KG1 (cell line): ENCODE results near the gene TRIM72.
"Not testable (repeated sequence)": the region's sequence is repeated elsewhere in the genome, so short reads cannot be mapped to it uniquely, and the experiment has no call there.

ENCODE experiments used
- DNase-seq: peaks from one replicate; lab custom pipeline; 2025; lab: John Stamatoyannopoulos, UW

Gene TRIM72

GRCh38 chr16:31215287-31216162 lies 1.6 kb downstream of the TRIM72 start:
- DNase-seq = no peak

GRCh38 chr16:31216422-31217135 lies 2.7 kb downstream of the TRIM72 start, which contains the start of gene PYDC1:
TSS of gene PYDC1 (minus strand) at chr16:31217135. CDS start at chr16:31217028, 107 bp downstream.
- DNase-seq = no peak

GRCh38 chr16:31217136-31217530 lies 3.2 kb downstream of the TRIM72 start:
- DNase-seq = no peak

- DNase-seq = no peak
These were observed 5.3 kb downstream of the TRIM72 start for GRCh38 chr16:31219154-31219741.

GRCh38 chr16:31221357-31222160 lies 7.6 kb downstream of the TRIM72 start:
- DNase-seq = no peak

- DNase-seq = no peak
These were observed 9.1 kb downstream of the TRIM72 start for GRCh38 chr16:31223044-31223443.

- no peak for DNase-seq
These were observed 10.4 kb downstream of the TRIM72 start for GRCh38 chr16:31224092-31224955.

GRCh38 chr16:31225193-31225592 lies 11.3 kb downstream of the TRIM72 start:
- DNase-seq = no peak

- DNase-seq = no peak
These were observed 14.3 kb downstream of the TRIM72 start for GRCh38 chr16:31228206-31228605.

- no peak for DNase-seq
These were observed 15.6 kb downstream of the TRIM72 start for GRCh38 chr16:31229501-31229900.

- no peak for DNase-seq
These were observed 24.1 kb downstream of the TRIM72 start for GRCh38 chr16:31238041-31238440.

GRCh38 chr16:31242206-31242605 lies 28.3 kb downstream of the TRIM72 start:
- DNase-seq = no peak

- DNase-seq = peak; percentile 78
These were observed 30.1 kb downstream of the TRIM72 start for GRCh38 chr16:31243734-31244670.

- DNase-seq = not testable (repeated sequence)
These were observed 31.7 kb downstream of the TRIM72 start for GRCh38 chr16:31245598-31245997.

- no peak for DNase-seq
These were observed 32.4 kb downstream of the TRIM72 start for GRCh38 chr16:31246296-31246695.

GRCh38 chr16:31248344-31248743 lies 34.4 kb downstream of the TRIM72 start:
- DNase-seq = no peak

GRCh38 chr16:31250782-31251384 lies 37.0 kb downstream of the TRIM72 start:
- DNase-seq = no peak

GRCh38 chr16:31251435-31251834 lies 37.5 kb downstream of the TRIM72 start:
- DNase-seq = no peak

GRCh38 chr16:31253642-31254045 lies 39.7 kb downstream of the TRIM72 start:
- DNase-seq = peak; percentile 43
